GM12872 (cell line): ENCODE data around the gene RNF11.

ENCODE experiments used
- CTCF ChIP-seq: IDR thresholded peaks from 3 replicates; pipeline ENCODE4 v1.5.1; 2011; ENCODE audit warnings: low read depth, mild to moderate bottlenecking, low read length, moderate library complexity; ENCODE audit not compliant: insufficient read depth

RNF11 gene

GRCh38 chr1:51203121-51203873 is 32.8 kb upstream of the RNF11 start:
- no peak for TF ChIP-seq CTCF

- TF ChIP-seq CTCF, result no peak
These were observed 32.2 kb upstream of the RNF11 start for GRCh38 chr1:51203874-51204245.

- TF ChIP-seq CTCF, result no peak
These were observed 26.0 kb upstream of the RNF11 start for GRCh38 chr1:51210055-51210454.

GRCh38 chr1:51210676-51211075 is 25.4 kb upstream of the RNF11 start:
- TF ChIP-seq CTCF, result no peak

- TF ChIP-seq CTCF, result no peak
These were observed 21.4 kb upstream of the RNF11 start for GRCh38 chr1:51214615-51215131.

GRCh38 chr1:51215169-51215568 is 20.9 kb upstream of the RNF11 start:
- no peak for TF ChIP-seq CTCF

GRCh38 chr1:51216631-51217030 is 19.4 kb upstream of the RNF11 start:
- no peak for TF ChIP-seq CTCF
